HepG2 (cell line): ENCODE data around the gene PARK7. TPM values are rescaled to one million over a fixed set of nuclear protein-coding genes. Genes with fewer than 3 reads are reported as not detected.

Source experiments
- ATAC-seq: fragments of 200-7000 bp; cut with Tn5 transposase; 3 replicates; pipeline ENCODE4 v1.9.1; 2020; ENCODE audit warnings: mild to moderate bottlenecking, moderate library complexity
- BruUV-seq: library from RNA; stranded (reverse); fragments of 400-500 nt; replicated peaks from 2 replicates; lab custom pipeline; 2021; lab: Mats Ljungman, UMichigan
- CTCF ChIA-PET: fragments of 300-600 bp; formaldehyde crosslinking; extraction: SDS; loops from one replicate; lab custom pipeline; 2021; ENCODE audit warnings: low total read pairs, inconsistent platforms, low intra/inter-chr PET ratio; lab: Yijun Ruan, JAX
- POLR2A ChIA-PET: fragments of 350-600 bp; sonication (Branson Sonifier 250); formaldehyde crosslinking; loops from one replicate; lab custom pipeline; 2020; ENCODE audit warnings: antibody characterized with exemption, inconsistent platforms; lab: Yijun Ruan, JAX
- DNase-seq: peaks from one replicate; pipeline ENCODE4 v3.0.0-alpha.2; 2015; ENCODE audit warnings: low spot score
- FAIRE-seq: peaks from 3 replicates; lab custom pipeline; 2011; peaks lifted over from hg19 to GRCh38; lab: Jason Lieb, UNC
- H2AFZ ChIP-seq: one replicate; pipeline ENCODE4 v1.6.1; 2011; ENCODE audit warnings: low read length, inconsistent platforms
- H3K27ac ChIP-seq: fragments of 300-600 bp; 3 replicates; pipeline ENCODE4 v1.8.0; 2011; ENCODE audit warnings: mixed run types, mild to moderate bottlenecking, mixed read lengths, low read length, inconsistent platforms; ENCODE audit not compliant: insufficient read depth; ENCODE audit errors: extremely low read length
- H3K27me3 ChIP-seq, 2 experiments: fragments of 200-600 bp in 1 of 2; 2 replicates in 1 of 2; 3 replicates in 1 of 2; pipeline versions ENCODE4 v1.6.0 to v1.8.0; 2011; ENCODE audit warnings: low read length in 2 of 2, mild to moderate bottlenecking in 2 of 2, moderate library complexity in 2 of 2, inconsistent platforms in 1 of 2; ENCODE audit not compliant: insufficient read depth in 2 of 2, control insufficient read depth in 1 of 2
- H3K36me3 ChIP-seq, 2 experiments: fragments of 200-600 bp in 1 of 2; replicated peaks in 1 of 2; 2 replicates in 1 of 2; 3 replicates in 1 of 2; pipeline versions ENCODE4 v1.5.1 to v1.8.0; 2011; ENCODE audit warnings: low read length in 2 of 2, inconsistent platforms in 1 of 2; ENCODE audit not compliant: insufficient read depth in 2 of 2, control insufficient read depth in 1 of 2
- H3K4me1 ChIP-seq: 2 replicates; pipeline ENCODE4 v1.5.1; 2012; ENCODE audit warnings: low read length, inconsistent platforms; ENCODE audit not compliant: insufficient read depth
- H3K4me2 ChIP-seq: 2 replicates; pipeline ENCODE4 v1.6.0; 2011; ENCODE audit warnings: low read depth, low read length, inconsistent platforms
- H3K4me3 ChIP-seq, 3 experiments: fragments of 200-600 bp in 1 of 3; sonication (generic), shearing (Covaris generic) in 1 of 3; replicated peaks in 1 of 3; 2 replicates each; pipeline ENCODE4 v1.5.1; 2011 to 2016; ENCODE audit warnings: low read length in 3 of 3, inconsistent platforms in 2 of 3, low read depth in 2 of 3, mild to moderate bottlenecking in 2 of 3, control low read depth in 1 of 3, mixed read lengths in 1 of 3; ENCODE audit not compliant: insufficient read depth in 1 of 3
- H3K79me2 ChIP-seq: one replicate; pipeline ENCODE4 v1.6.1; 2011; ENCODE audit warnings: low read length, inconsistent platforms; ENCODE audit not compliant: insufficient read depth
- H3K9ac ChIP-seq: 2 replicates; pipeline ENCODE4 v1.6.0; 2011; ENCODE audit warnings: mild to moderate bottlenecking, low read depth, low read length, inconsistent platforms; ENCODE audit not compliant: insufficient read depth
- H3K9me3 ChIP-seq: 2 replicates; pipeline ENCODE4 v1.5.1; 2012; ENCODE audit warnings: mild to moderate bottlenecking, low read length
- H4K20me1 ChIP-seq: 2 replicates; pipeline ENCODE4 v1.6.0; 2011; ENCODE audit warnings: inconsistent platforms, mild to moderate bottlenecking, low read length, moderate library complexity; ENCODE audit not compliant: insufficient read depth
- CENPT ChIP-seq: sonication (generic); formaldehyde crosslinking; IDR thresholded peaks from 2 replicates; pipeline ENCODE4 v1.8.0; 2022; ENCODE audit warnings: low read depth, mild to moderate bottlenecking, moderate library complexity, missing genetic modification reagents
- CSRNP1 ChIP-seq: sonication (generic); formaldehyde crosslinking; IDR thresholded peaks from 2 replicates; pipeline ENCODE4 v1.8.1; 2023; ENCODE audit warnings: mild to moderate bottlenecking, missing genetic modification reagents
- FIP1L1 ChIP-seq: fragments of 200-400 bp; formaldehyde crosslinking; IDR thresholded peaks from 2 replicates; pipeline ENCODE4 v1.6.1; 2018; ENCODE audit warnings: low read depth, mild to moderate bottlenecking, low read length, moderate library complexity, borderline replicate concordance; ENCODE audit not compliant: insufficient read depth
- HINFP ChIP-seq: sonication (generic); formaldehyde crosslinking; IDR thresholded peaks from 2 replicates; pipeline ENCODE4 v1.4.0; 2020; ENCODE audit warnings: low read depth, mild to moderate bottlenecking, missing genetic modification reagents
- HNRNPLL ChIP-seq: fragments of 200-400 bp; formaldehyde crosslinking; IDR thresholded peaks from 2 replicates; pipeline ENCODE4 v1.6.1; 2017; ENCODE audit warnings: mild to moderate bottlenecking, low read depth, low read length; ENCODE audit not compliant: poor library complexity, severe bottlenecking
- MLLT10 ChIP-seq: sonication (generic); formaldehyde crosslinking; IDR thresholded peaks from 2 replicates; pipeline ENCODE4 v1.4.0; 2020; ENCODE audit warnings: missing genetic modification reagents
- MTA3 ChIP-seq: sonication (generic); formaldehyde crosslinking; IDR thresholded peaks from 2 replicates; pipeline ENCODE4 v1.4.0; 2020; ENCODE audit warnings: missing genetic modification reagents
- MYC ChIP-seq: sonication (generic); formaldehyde crosslinking; IDR thresholded peaks from 2 replicates; pipeline ENCODE4 v1.9.0; 2021; ENCODE audit warnings: missing genetic modification reagents, borderline replicate concordance
- RNF2 ChIP-seq: fragments of 450-650 bp; conservative IDR thresholded peaks from 2 replicates; pipeline ENCODE4 v1.6.1; 2016; ENCODE audit warnings: low read depth
- TMF1 ChIP-seq: sonication (generic); formaldehyde crosslinking; IDR thresholded peaks from 2 replicates; pipeline ENCODE4 v1.8.1; 2022; ENCODE audit warnings: low read depth, missing genetic modification reagents
- ZNF12 ChIP-seq: sonication (generic); formaldehyde crosslinking; IDR thresholded peaks from 2 replicates; pipeline ENCODE4 v1.5.0; 2020; ENCODE audit warnings: missing genetic modification reagents
- ZNF160 ChIP-seq: sonication (generic); formaldehyde crosslinking; IDR thresholded peaks from 2 replicates; pipeline ENCODE4 v1.8.0; 2022; ENCODE audit warnings: mild to moderate bottlenecking, inconsistent platforms, missing genetic modification reagents
- ZNF30 ChIP-seq: sonication (generic); formaldehyde crosslinking; IDR thresholded peaks from 2 replicates; pipeline ENCODE4 v1.5.0; 2020; ENCODE audit warnings: mild to moderate bottlenecking, missing genetic modification reagents
- ZNF350 ChIP-seq: sonication (generic); formaldehyde crosslinking; IDR thresholded peaks from 2 replicates; pipeline ENCODE4 v1.4.0; 2020; ENCODE audit warnings: mild to moderate bottlenecking, low read depth, missing genetic modification reagents, borderline replicate concordance
- ZNF629 ChIP-seq: sonication (generic); formaldehyde crosslinking; conservative IDR thresholded peaks from 2 replicates; pipeline ENCODE4 v1.5.0; 2020; ENCODE audit warnings: missing genetic modification reagents
- ZNF670 ChIP-seq: sonication (generic); formaldehyde crosslinking; IDR thresholded peaks from 2 replicates; pipeline ENCODE4 v1.8.0; 2022; ENCODE audit warnings: mild to moderate bottlenecking, missing genetic modification reagents, borderline replicate concordance
- WGBS: methylation state at CpG from one replicate; pipeline ENCODE4 v1.1.6; 2017; ENCODE audit warnings: low lambda C conversion rate; 5-methylcytosine and 5-hydroxymethylcytosine counted together
- in situ Hi-C: cut with HindIII; loops from 2 replicates; pipeline ENCODE4 v1.10.0; 2017; ENCODE audit warnings: low pct_unique_long_range_greater_than_20kb; ENCODE audit not compliant: extremely low pct_ligation_motif_present
- intact Hi-C: fragments of 100-400 bp; cut with micrococcal nuclease; formaldehyde crosslinking; loops from one replicate; pipeline ENCODE4 v1.10.0; 2022; ENCODE audit not compliant: unreplicated experiment
- polyA plus RNA-seq, 8 experiments: library from polyadenylated mRNA; depleted of rRNA in 3 of 8; stranded (reverse) in 7 of 8; unstranded in 1 of 8; fragments of >200 nt; fragmentation: Illumina TruSeq in 4 of 8; extraction: Trizol in 4 of 8; gene quantifications; 2 replicates each; pipeline versions ENCODE4 v1.2.1 to v1.2.3, GENCODE V29; 2011 to 2016; ENCODE audit warnings: low read depth in 4 of 8, missing spikeins in 1 of 8, mixed read lengths in 1 of 8; ENCODE audit not compliant: insufficient read depth in 1 of 8
- total RNA-seq, 5 experiments: library from RNA; depleted of rRNA; stranded (reverse); fragments of >200 nt; fragmentation: Illumina TruSeq; extraction: Trizol; gene quantifications; 2 replicates each; pipeline ENCODE4 v1.2.3, GENCODE V29; 2016; ENCODE audit warnings: low read depth in 1 of 5
- TF ChIP-seq, protein P1 (sequence below): sonication (generic); formaldehyde crosslinking; IDR thresholded peaks from 2 replicates; pipeline ENCODE4 v1.8.0; 2022; ENCODE audit warnings: mild to moderate bottlenecking, missing genetic modification reagents; ENCODE audit not compliant: insufficient replicate concordance

Gene PARK7
- total and polyA plus RNA-seq, 2 of the 13 experiments (the other 11 are each of a cell fraction or from before 2014, with no cell fraction given): 212 to 296 TPM

GRCh38 chr1:7962636-7963377, 1.3 kb downstream of the PARK7 start:
- Histone ChIP-seq H3K9ac (peak overlapping the region; percentile 89), H2AFZ (no peak overlapping the region), H4K20me1 (no peaks in the 10 kb centered on the region), H3K36me3 (peaks cover 5 to 35% of the 10 kb centered on the region in 2 experiments), H3K4me3 (peak overlapping the region; percentile 61 to 95 (median 87)), H3K4me2 (peak overlapping the region; percentile 81), H3K27me3 (no peaks in the 10 kb centered on the region), H3K4me1 (peaks cover 66% of the 10 kb centered on the region), H3K27ac (peak overlapping the region; percentile 76), H3K9me3 (no peaks in the 10 kb centered on the region), H3K79me2 (peaks cover 53% of the 10 kb centered on the region)
- BruUV-seq: no TSS peak
- 82% methylated on average over 11 of the region's 11 CpGs for WGBS
- intact Hi-C loops: no loop called here
- in situ Hi-C loops: no loop called here
- DNase-seq: no peak
- no peak for FAIRE-seq
- POLR2A ChIA-PET: interaction anchor here (0.8 to 2.2 kb wide), 3 partner anchors 8 to 353 kb away, joined by 3 to 15 read pairs (median 6); no protein-coding TSS in a partner anchor
- CTCF ChIA-PET: no interaction called here
- ATAC-seq: no peak
- TF ChIP-seq MLLT10 (CRISPR knock-in tag) (no peak), ZNF30 (CRISPR knock-in tag) (no peak), CSRNP1 (CRISPR knock-in tag) (no peak), ZNF629 (CRISPR knock-in tag) (no peak), HINFP (CRISPR knock-in tag) (no peak), ZNF160 (no peak), ZNF350 (CRISPR knock-in tag) (no peak), TMF1 (no peak), MYC (CRISPR knock-in tag) (no peak), ZNF12 (CRISPR knock-in tag) (no peak), MTA3 (CRISPR knock-in tag) (no peak), RNF2 (no peak), HNRNPLL (no peak), CENPT (CRISPR knock-in tag) (no peak), ZNF670 (no peak), FIP1L1 (no peak)
- TF ChIP-seq, protein P1, sequence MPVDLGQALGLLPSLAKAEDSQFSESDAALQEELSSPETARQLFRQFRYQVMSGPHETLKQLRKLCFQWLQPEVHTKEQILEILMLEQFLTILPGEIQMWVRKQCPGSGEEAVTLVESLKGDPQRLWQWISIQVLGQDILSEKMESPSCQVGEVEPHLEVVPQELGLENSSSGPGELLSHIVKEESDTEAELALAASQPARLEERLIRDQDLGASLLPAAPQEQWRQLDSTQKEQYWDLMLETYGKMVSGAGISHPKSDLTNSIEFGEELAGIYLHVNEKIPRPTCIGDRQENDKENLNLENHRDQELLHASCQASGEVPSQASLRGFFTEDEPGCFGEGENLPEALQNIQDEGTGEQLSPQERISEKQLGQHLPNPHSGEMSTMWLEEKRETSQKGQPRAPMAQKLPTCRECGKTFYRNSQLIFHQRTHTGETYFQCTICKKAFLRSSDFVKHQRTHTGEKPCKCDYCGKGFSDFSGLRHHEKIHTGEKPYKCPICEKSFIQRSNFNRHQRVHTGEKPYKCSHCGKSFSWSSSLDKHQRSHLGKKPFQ (CRISPR knock-in tag): no peak
